PC-9 (cell line): ENCODE data around the gene PCDH12. TPM values are rescaled to one million over a fixed set of nuclear protein-coding genes. Genes with fewer than 3 reads are reported as not detected.

Source experiments
- BruUV-seq: library from RNA; stranded (reverse); fragments of 400-500 nt; replicated peaks from 2 replicates; lab custom pipeline; 2021; lab: Mats Ljungman, UMichigan
- CTCF ChIA-PET: fragments of 300-600 bp; sonication (Branson Sonifier 250); formaldehyde crosslinking; loops from one replicate; lab custom pipeline; 2022; ENCODE audit warnings: antibody characterized with exemption; lab: Charles Lee
- POLR2A ChIA-PET: fragments of 300-600 bp; sonication (Branson Sonifier 250); formaldehyde crosslinking; loops from one replicate; lab custom pipeline; 2022; ENCODE audit warnings: antibody characterized with exemption; ENCODE audit not compliant: unreplicated experiment; lab: Charles Lee
- DNase-seq, 2 experiments: peaks; one replicate each; pipeline versions ENCODE4 v3.0.0 to v3.0.0-alpha.2; 2015 to 2022; ENCODE audit warnings: mixed read lengths in 1 of 2
- H2AFZ ChIP-seq: fragments of 200-600 bp; sonication (generic); 2 replicates; pipeline ENCODE4 v1.8.1; 2017; ENCODE audit warnings: antibody characterized with exemption
- H3F3A ChIP-seq: fragments of 200-600 bp; sonication (generic); 2 replicates; pipeline ENCODE4 v1.8.1; 2017; ENCODE audit warnings: antibody characterized with exemption, mild to moderate bottlenecking, low read depth; ENCODE audit not compliant: insufficient read depth
- H3K27ac ChIP-seq: fragments of 200-600 bp; sonication (generic); 2 replicates; pipeline ENCODE4 v1.6.1; 2016; ENCODE audit warnings: mixed run types
- H3K27me3 ChIP-seq: fragments of 200-600 bp; sonication (generic); 2 replicates; pipeline ENCODE4 v1.6.1; 2016; ENCODE audit warnings: low read depth, mixed run types; ENCODE audit not compliant: insufficient read depth
- H3K36me3 ChIP-seq: fragments of 200-600 bp; sonication (generic); 2 replicates; pipeline ENCODE4 v1.6.1; 2016; ENCODE audit warnings: low read depth, mixed run types
- H3K4me1 ChIP-seq: fragments of 200-600 bp; sonication (generic); replicated peaks from 2 replicates; pipeline ENCODE4 v1.6.1; 2016; ENCODE audit warnings: mixed run types; ENCODE audit not compliant: insufficient read depth
- H3K4me2 ChIP-seq: fragments of 200-600 bp; sonication (generic); 2 replicates; pipeline ENCODE4 v1.6.1; 2017; ENCODE audit warnings: mixed run types
- H3K4me3 ChIP-seq: fragments of 200-600 bp; sonication (generic); 2 replicates; pipeline ENCODE4 v1.6.1; 2016; ENCODE audit warnings: mixed run types
- H3K79me2 ChIP-seq: fragments of 200-600 bp; sonication (generic); 2 replicates; pipeline ENCODE4 v1.6.1; 2017; ENCODE audit warnings: low read depth, mixed run types
- H3K9me2 ChIP-seq: fragments of 200-600 bp; sonication (generic); 2 replicates; pipeline ENCODE4 v1.8.1; 2017; ENCODE audit warnings: mild to moderate bottlenecking; ENCODE audit not compliant: insufficient read depth
- H3K9me3 ChIP-seq: fragments of 200-600 bp; sonication (generic); 2 replicates; pipeline ENCODE4 v1.8.1; 2016; ENCODE audit warnings: low read depth; ENCODE audit not compliant: insufficient read depth
- H4K20me1 ChIP-seq: fragments of 200-600 bp; sonication (generic); 2 replicates; pipeline ENCODE4 v1.8.1; 2017; ENCODE audit not compliant: insufficient read depth
- EZH2 ChIP-seq: fragments of 200-600 bp; sonication (generic); IDR thresholded peaks from 2 replicates; pipeline ENCODE4 v1.8.0; 2017; ENCODE audit warnings: antibody characterized with exemption, low read depth
- intact Hi-C: fragments of 100-400 bp; cut with micrococcal nuclease; formaldehyde crosslinking; loops from one replicate; pipeline ENCODE4 v1.10.0; 2022; ENCODE audit not compliant: unreplicated experiment
- total RNA-seq: library from RNA; stranded (reverse); gene quantifications from 2 replicates; pipeline ENCODE4 v1.2.3, GENCODE V29; 2021
- TF ChIP-seq, protein P1 (sequence below): fragments of 200-600 bp; sonication (generic); conservative IDR thresholded peaks from 2 replicates; pipeline ENCODE4 v1.6.1; 2017; ENCODE audit warnings: mixed run types, antibody characterized with exemption, mild to moderate bottlenecking, moderate library complexity

The PCDH12 gene
- total RNA-seq, 1 experiment from 2014 or later: not detected

DNA sequence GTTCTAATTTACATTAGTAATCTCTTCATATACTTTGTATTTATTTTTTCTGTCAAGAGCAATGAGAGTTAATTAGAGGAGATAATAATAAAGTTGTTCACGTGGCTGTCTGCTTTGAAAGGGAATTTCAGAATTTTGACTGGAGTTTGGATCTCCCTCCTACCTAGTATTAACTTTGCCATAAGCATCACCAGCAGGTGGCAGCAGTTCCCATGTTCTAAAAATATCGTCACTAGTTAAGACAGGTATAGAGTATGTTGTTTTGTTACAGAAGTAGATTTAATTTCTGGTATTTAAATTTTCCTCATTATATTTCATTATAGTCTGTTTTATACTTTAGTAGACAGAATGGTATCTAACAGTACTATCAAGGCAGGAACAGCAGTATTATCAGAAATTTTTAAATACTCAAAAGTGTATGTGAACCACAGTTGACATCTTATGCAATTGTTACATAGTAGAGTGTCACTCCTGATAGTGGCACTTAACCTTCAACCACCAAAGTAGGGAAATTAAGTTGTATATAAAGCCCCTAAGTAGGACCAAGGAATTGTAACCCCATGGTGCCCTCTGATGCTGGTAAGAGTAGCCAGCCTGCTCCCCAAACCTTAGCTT, 34.5 kb upstream of the PCDH12 start:
- H2AFZ ChIP-seq: no peak overlapping the region
- H4K20me1 ChIP-seq: no peaks in the 10 kb centered on the region
- H3K27ac ChIP-seq: no peak overlapping the region
- H3K9me3 ChIP-seq: no peaks in the 10 kb centered on the region
- no peaks in the 10 kb centered on the region for H3K9me2 ChIP-seq
- POLR2A ChIA-PET: no interaction called here
- intact Hi-C loops: loop anchor here (1.0 to 5.0 kb wide), 2 partner anchors 152 to 705 kb away; no protein-coding TSS in a partner anchor
- H3K4me2 ChIP-seq: no peak overlapping the region
- H3K27me3 ChIP-seq: no peaks in the 10 kb centered on the region
- H3K79me2 ChIP-seq: no peaks in the 10 kb centered on the region
- TF ChIP-seq EZH2: no peak
- TF ChIP-seq, protein P1, sequence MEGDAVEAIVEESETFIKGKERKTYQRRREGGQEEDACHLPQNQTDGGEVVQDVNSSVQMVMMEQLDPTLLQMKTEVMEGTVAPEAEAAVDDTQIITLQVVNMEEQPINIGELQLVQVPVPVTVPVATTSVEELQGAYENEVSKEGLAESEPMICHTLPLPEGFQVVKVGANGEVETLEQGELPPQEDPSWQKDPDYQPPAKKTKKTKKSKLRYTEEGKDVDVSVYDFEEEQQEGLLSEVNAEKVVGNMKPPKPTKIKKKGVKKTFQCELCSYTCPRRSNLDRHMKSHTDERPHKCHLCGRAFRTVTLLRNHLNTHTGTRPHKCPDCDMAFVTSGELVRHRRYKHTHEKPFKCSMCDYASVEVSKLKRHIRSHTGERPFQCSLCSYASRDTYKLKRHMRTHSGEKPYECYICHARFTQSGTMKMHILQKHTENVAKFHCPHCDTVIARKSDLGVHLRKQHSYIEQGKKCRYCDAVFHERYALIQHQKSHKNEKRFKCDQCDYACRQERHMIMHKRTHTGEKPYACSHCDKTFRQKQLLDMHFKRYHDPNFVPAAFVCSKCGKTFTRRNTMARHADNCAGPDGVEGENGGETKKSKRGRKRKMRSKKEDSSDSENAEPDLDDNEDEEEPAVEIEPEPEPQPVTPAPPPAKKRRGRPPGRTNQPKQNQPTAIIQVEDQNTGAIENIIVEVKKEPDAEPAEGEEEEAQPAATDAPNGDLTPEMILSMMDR: peak; percentile 90
- CTCF ChIA-PET: interaction anchor here (0.6 to 1.8 kb wide), 2 partner anchors 151 to 158 kb away, joined by 3 to 8 read pairs; no protein-coding TSS in a partner anchor
- 0 out of 2 replicates have a peak, but pooled peaks cover 3% of the 10 kb centered on the region for H3F3A ChIP-seq
- H3K4me1 ChIP-seq: no peaks in the 10 kb centered on the region
- H3K36me3 ChIP-seq: peaks cover 8% of the 10 kb centered on the region
- H3K4me3 ChIP-seq: no peak overlapping the region
- BruUV-seq: no TSS peak
- DNase-seq: peak; percentile 55 to 60

DNA sequence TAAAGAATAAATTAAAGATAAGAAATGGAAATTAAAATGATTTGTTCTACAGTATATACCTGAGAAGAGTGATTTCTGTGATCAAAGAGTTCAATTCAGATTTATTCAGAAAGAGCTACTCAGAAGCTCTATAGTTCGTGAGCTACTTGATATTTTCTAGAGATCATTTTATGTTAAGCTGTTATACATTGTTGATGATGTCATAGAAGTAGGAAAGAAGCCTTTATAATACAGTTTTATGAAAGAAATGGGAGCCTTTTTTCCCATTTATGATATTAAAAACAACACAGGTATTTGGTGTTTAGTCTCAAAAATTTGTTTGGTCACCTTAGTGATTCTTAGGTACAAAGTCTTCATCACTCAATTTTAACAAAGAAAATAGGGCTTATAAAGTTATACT, 31.7 kb upstream of the PCDH12 start:
- intact Hi-C loops: loop anchor here (2.0 to 5.0 kb wide), 2 partner anchors 559 to 708 kb away; no protein-coding TSS in a partner anchor
- no peak for TF ChIP-seq EZH2
- TF ChIP-seq, protein P1: no peak

DNA sequence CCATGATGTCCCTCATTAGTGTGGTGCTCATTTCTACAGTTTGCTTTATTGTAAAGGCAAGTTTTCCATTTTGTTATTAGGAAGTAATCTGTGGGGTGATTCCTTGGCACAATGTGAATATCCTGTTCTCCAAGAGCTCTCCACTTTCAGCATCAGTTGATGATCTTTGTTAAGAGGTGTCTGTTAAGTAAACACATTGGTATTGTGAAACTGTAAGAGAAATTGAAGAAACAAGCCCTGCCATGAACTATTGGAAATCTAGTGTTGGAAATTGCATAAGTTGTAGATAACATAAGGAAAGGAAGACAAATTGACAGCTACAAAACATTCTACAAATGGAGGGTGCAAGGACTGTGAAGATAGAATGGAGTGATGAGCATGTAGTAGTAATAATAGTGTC, 28.1 kb upstream of the PCDH12 start:
- CTCF ChIA-PET: no interaction called here
- Histone ChIP-seq H4K20me1 (no peaks in the 10 kb centered on the region), H3K27ac (no peak overlapping the region), H3K4me2 (no peak overlapping the region), H3K4me1 (no peaks in the 10 kb centered on the region), H3K79me2 (no peaks in the 10 kb centered on the region), H3F3A (no peaks in the 10 kb centered on the region), H3K9me3 (no peaks in the 10 kb centered on the region), H2AFZ (no peak overlapping the region), H3K4me3 (no peak overlapping the region), H3K36me3 (peaks cover 21% of the 10 kb centered on the region; the same call in 1 of the 2 replicates), H3K9me2 (no peaks in the 10 kb centered on the region), H3K27me3 (no peaks in the 10 kb centered on the region)
- no peak for TF ChIP-seq EZH2
- TF ChIP-seq, protein P1: no peak
- DNase-seq: no peak
- POLR2A ChIA-PET: interaction anchor here (0.6 kb wide), 1 partner anchor 82 kb away, joined by 4 read pairs; no protein-coding TSS in a partner anchor
- no TSS peak for BruUV-seq
- intact Hi-C loops: no loop called here

More for the DNA sequence above, 31.7 kb upstream of the PCDH12 start:
- ChIA-PET POLR2A (interaction anchor here (0.7 to 0.8 kb wide), 2 partner anchors 18 to 590 kb away, joined by 3 to 17 read pairs; no protein-coding TSS in a partner anchor), CTCF (interaction anchor here (0.6 to 1.4 kb wide), 4 partner anchors 12 to 337 kb away, joined by 3 to 4 read pairs (median 3); no protein-coding TSS in a partner anchor)
- Histone ChIP-seq H3K4me3 (no peak overlapping the region), H3K4me2 (no peak overlapping the region), H3K27ac (no peak overlapping the region), H2AFZ (no peak overlapping the region), H3K36me3 (peaks cover 22% of the 10 kb centered on the region), H3K79me2 (no peaks in the 10 kb centered on the region), H3K9me2 (no peaks in the 10 kb centered on the region), H3K27me3 (no peaks in the 10 kb centered on the region), H3K4me1 (no peaks in the 10 kb centered on the region), H3F3A (0 out of 2 replicates have a peak, but pooled peaks cover 3% of the 10 kb centered on the region), H3K9me3 (no peaks in the 10 kb centered on the region), H4K20me1 (no peaks in the 10 kb centered on the region)
- no TSS peak for BruUV-seq
- DNase-seq: no peak
